ENCODE data around the gene TNFSF10.

TNFSF10 gene

GRCh38 chr3:172465281-172465680 is 57.9 kb downstream of the TNFSF10 start:
- TF ChIP-seq SIN3A (IDR thresholded peaks at IDR 0.05; ENCODE audit: borderline replicate concordance, insufficient read depth, low read length), result no peak
- TF ChIP-seq POLR2AphosphoS5 (IDR thresholded peaks at IDR 0.05; ENCODE audit: low read depth, low read length), result no peak
- no peak for TF ChIP-seq REST (IDR thresholded peaks at IDR 0.05; ENCODE audit: insufficient read depth in 1 of 2, low read depth in 2 of 2, low read length in 2 of 2)
- TF ChIP-seq TAF1 (IDR thresholded peaks at IDR 0.05; ENCODE audit: borderline replicate concordance, insufficient read depth, low read length), result no peak
- no peak for TF ChIP-seq FOXP2 (optimal IDR thresholded peaks at IDR 0.05; ENCODE audit: borderline replicate concordance, extremely low read depth, extremely low read length, insufficient read depth)

- TF ChIP-seq FOXP2 (optimal IDR thresholded peaks at IDR 0.05; ENCODE audit: borderline replicate concordance, extremely low read depth, extremely low read length, insufficient read depth), result no peak
- TF ChIP-seq POLR2AphosphoS5 (IDR thresholded peaks at IDR 0.05; ENCODE audit: low read depth, low read length), result no peak
- no peak for TF ChIP-seq REST (IDR thresholded peaks at IDR 0.05; ENCODE audit: insufficient read depth in 1 of 2, low read depth in 2 of 2, low read length in 2 of 2)
- TF ChIP-seq SIN3A (IDR thresholded peaks at IDR 0.05; ENCODE audit: borderline replicate concordance, insufficient read depth, low read length), result no peak
- TF ChIP-seq TAF1 (IDR thresholded peaks at IDR 0.05; ENCODE audit: borderline replicate concordance, insufficient read depth, low read length), result no peak
Observed at GRCh38 chr3:172464306-172464705, 58.9 kb downstream of the TNFSF10 start.

- TF ChIP-seq TAF1 (IDR thresholded peaks at IDR 0.05; ENCODE audit: borderline replicate concordance, insufficient read depth, low read length), result no peak
- no peak for TF ChIP-seq POLR2AphosphoS5 (IDR thresholded peaks at IDR 0.05; ENCODE audit: low read depth, low read length)
- no peak for TF ChIP-seq FOXP2 (optimal IDR thresholded peaks at IDR 0.05; ENCODE audit: borderline replicate concordance, extremely low read depth, extremely low read length, insufficient read depth)
- no peak for TF ChIP-seq SIN3A (IDR thresholded peaks at IDR 0.05; ENCODE audit: borderline replicate concordance, insufficient read depth, low read length)
- no peak for TF ChIP-seq REST (IDR thresholded peaks at IDR 0.05; ENCODE audit: insufficient read depth in 1 of 2, low read depth in 2 of 2, low read length in 2 of 2)
Observed at GRCh38 chr3:172461530-172462138, 61.6 kb downstream of the TNFSF10 start.

- TF ChIP-seq SIN3A (IDR thresholded peaks at IDR 0.05; ENCODE audit: borderline replicate concordance, insufficient read depth, low read length) (no peak), REST (IDR thresholded peaks at IDR 0.05; ENCODE audit: insufficient read depth in 1 of 2, low read depth in 2 of 2, low read length in 2 of 2) (no peak), TAF1 (IDR thresholded peaks at IDR 0.05; ENCODE audit: borderline replicate concordance, insufficient read depth, low read length) (no peak), POLR2AphosphoS5 (IDR thresholded peaks at IDR 0.05; ENCODE audit: low read depth, low read length) (no peak), FOXP2 (optimal IDR thresholded peaks at IDR 0.05; ENCODE audit: borderline replicate concordance, extremely low read depth, extremely low read length, insufficient read depth) (no peak)
Observed at GRCh38 chr3:172456404-172456803, 66.8 kb downstream of the TNFSF10 start.
